ENCODE data around the gene GREB1.

- no peak for TF ChIP-seq CTCF (IDR thresholded peaks at IDR 0.05; ENCODE audit: low read length)
- no peak for TF ChIP-seq EZH2 (IDR thresholded peaks at IDR 0.05; ENCODE audit: borderline replicate concordance, low read length)
Observed at GRCh38 chr2:11610624-11611242, 76.9 kb downstream of the GREB1 start.
